Activated CD4-positive, alpha-beta T cell treated with anti-CD3 and anti-CD28 coated beads for 24 hours (primary cell): ENCODE measurements around the gene SLC26A6.

Experiments used
- DNase-seq, 2 donors: peaks; one replicate each; pipeline ENCODE4 v3.0.0-alpha.2; 2020; ENCODE audit warnings: low read depth in 2 of 2

SLC26A6 gene

GRCh38 chr3:48599077-48599501 lies 36.2 kb downstream of the SLC26A6 start:
- no peak for DNase-seq

GRCh38 chr3:48598323-48599076 lies 36.8 kb downstream of the SLC26A6 start:
- no peak for DNase-seq

- DNase-seq, result no peak
Measured at GRCh38 chr3:48597408-48597800, 37.9 kb downstream of the SLC26A6 start.

GRCh38 chr3:48596676-48597407 lies 38.4 kb downstream of the SLC26A6 start:
- no peak for DNase-seq

GRCh38 chr3:48596157-48596556 lies 39.1 kb downstream of the SLC26A6 start:
- DNase-seq, result no peak

- DNase-seq, result no peak
Measured at GRCh38 chr3:48595526-48596121, 39.6 kb downstream of the SLC26A6 start.

- no peak for DNase-seq
Measured at GRCh38 chr3:48595075-48595525, 40.2 kb downstream of the SLC26A6 start, which contains the start of gene COL7A1. TSS of gene COL7A1 (minus strand) at chr3:48595329. CDS start at chr3:48595159, 170 bp downstream.

- DNase-seq, result no peak
Measured at GRCh38 chr3:48594417-48595049, 40.7 kb downstream of the SLC26A6 start.

GRCh38 chr3:48593337-48593736 lies 41.9 kb downstream of the SLC26A6 start:
- no peak for DNase-seq

- no peak for DNase-seq
Measured at GRCh38 chr3:48592519-48593087, 42.7 kb downstream of the SLC26A6 start.

GRCh38 chr3:48591886-48592518 lies 43.3 kb downstream of the SLC26A6 start:
- DNase-seq, result no peak

- no peak for DNase-seq
Measured at GRCh38 chr3:48591436-48591835, 43.8 kb downstream of the SLC26A6 start.

- no peak for DNase-seq
Measured at GRCh38 chr3:48588230-48588629, 47.0 kb downstream of the SLC26A6 start.

- DNase-seq, result no peak
Measured at GRCh38 chr3:48587686-48588085, 47.6 kb downstream of the SLC26A6 start.

GRCh38 chr3:48585411-48585810 lies 49.9 kb downstream of the SLC26A6 start:
- no peak for DNase-seq

- no peak for DNase-seq
Measured at GRCh38 chr3:48584836-48585235, 50.4 kb downstream of the SLC26A6 start.

- DNase-seq, result no peak
Measured at GRCh38 chr3:48581621-48582481, 53.4 kb downstream of the SLC26A6 start.

- DNase-seq, result no peak
Measured at GRCh38 chr3:48576647-48577046, 58.6 kb downstream of the SLC26A6 start.
